GM18868 (cell line): ENCODE data around the gene FRMPD2.
"Not testable (repeated sequence)": the region's sequence is repeated elsewhere in the genome, so short reads cannot be mapped to it uniquely, and the experiment has no call there.

Experiments used
- ATAC-seq: cut with Tn5 transposase; IDR thresholded peaks from one replicate; pipeline ENCODE4 v1.9.1; 2021; ENCODE audit warnings: mild to moderate bottlenecking, moderate library complexity; ENCODE audit not compliant: unreplicated experiment

FRMPD2 gene

GRCh38 chr10:48251525-48252353, 22.8 kb downstream of the FRMPD2 start:
- no peak for ATAC-seq

DNA sequence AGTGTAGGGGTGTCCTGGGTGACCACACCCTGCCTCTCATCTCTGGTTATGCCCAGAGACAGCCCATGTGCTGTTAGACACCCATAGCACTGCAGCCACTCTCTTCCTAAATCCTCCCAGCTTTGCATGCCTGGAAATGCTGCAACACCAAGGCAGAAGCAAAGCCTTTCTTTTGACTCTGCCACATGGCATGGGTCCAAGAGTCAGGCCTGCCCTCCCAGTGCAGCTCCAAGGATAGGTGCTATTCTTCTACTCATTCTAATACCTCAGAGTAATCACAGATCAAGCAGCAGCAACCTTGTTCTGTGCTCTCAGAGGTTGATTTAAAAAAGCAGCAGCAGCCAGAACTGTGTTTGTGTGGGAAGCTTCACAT, 23.4 kb downstream of the FRMPD2 start:
- ATAC-seq = no peak

- ATAC-seq = no peak
These were observed 24.6 kb downstream of the FRMPD2 start for GRCh38 chr10:48249763-48250351.

- ATAC-seq = no peak
These were observed 25.3 kb downstream of the FRMPD2 start for GRCh38 chr10:48249004-48249762.

GRCh38 chr10:48248462-48248861, 26.0 kb downstream of the FRMPD2 start:
- no peak for ATAC-seq

DNA sequence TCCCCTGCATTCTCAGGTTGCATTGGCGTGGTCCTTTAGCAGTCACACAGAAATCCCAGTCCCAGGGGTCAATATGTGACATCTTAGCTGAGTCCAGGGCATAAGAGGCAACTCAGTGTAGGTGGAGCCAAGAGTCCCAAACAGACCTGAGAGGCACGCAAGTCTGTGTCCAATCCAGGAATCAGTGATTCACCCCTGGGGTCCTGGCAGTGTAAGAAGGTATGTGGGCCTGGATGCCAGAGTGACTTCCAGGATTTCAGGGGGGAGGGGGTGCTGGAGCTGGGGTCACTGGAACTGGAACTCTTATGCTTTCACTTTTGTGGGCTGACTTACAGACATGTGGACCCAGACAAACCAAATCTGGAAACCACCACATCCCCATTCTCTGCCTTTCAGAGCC, 26.8 kb downstream of the FRMPD2 start:
- no peak for ATAC-seq

GRCh38 chr10:48246501-48246900, 28.0 kb downstream of the FRMPD2 start:
- no peak for ATAC-seq

DNA sequence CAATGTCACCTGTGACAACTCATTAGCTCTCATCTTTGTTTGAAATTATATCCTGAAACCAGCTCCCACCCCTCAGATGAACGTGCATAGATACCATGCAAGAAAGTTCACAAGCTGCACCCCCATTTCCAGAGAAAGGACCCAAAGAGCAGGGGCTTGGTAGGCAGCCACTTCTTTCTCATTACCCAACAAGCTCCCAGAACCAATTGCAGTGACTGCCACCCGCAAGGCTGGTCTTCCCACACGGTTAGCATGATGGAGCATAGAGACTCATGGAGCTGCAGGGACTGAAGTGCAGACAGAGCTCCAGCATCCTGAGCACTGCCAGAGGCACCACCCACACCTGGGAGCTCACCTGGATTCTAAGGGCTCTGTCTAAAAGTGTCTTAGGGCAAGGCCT, 28.5 kb downstream of the FRMPD2 start:
- no peak for ATAC-seq

DNA sequence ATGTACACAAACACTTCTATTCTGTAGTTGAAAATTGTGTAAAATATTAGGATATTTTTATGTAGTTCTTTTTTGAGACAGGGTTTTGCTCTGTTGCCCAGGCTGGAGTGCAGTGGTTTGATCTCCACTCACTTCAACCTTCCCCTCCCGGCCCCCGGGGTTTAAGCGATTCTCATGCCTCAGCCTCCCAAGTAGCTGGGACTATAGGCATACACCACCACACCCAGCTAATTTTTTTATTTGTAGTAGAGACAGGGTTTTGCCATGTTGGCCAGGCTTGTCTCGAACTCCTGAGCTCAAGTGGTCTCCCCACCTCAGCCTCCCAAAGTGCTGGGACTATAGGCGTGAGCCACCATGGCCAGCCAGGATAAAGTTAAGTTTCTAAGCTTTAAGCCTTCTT, 30.6 kb downstream of the FRMPD2 start:
- not testable (repeated sequence) for ATAC-seq

DNA sequence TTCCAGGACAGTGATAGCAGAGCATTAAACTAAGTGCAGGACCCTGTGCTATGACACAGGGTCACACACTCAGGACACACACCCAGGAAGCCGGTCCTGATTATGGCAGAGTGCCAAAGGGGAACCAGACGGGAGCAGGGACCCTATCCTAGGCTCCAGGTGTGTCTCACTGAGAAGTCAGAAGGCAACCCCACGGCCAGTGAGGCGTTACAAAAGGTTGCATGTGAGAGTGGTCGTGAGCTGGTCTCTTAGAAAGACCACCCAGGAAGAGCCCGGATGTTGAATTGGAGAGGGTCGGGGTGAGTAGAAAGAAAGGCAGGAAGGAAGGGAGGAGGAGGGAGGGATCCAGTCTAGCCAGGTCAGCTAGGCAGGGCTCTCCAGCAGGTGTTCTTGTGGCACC, 31.0 kb downstream of the FRMPD2 start:
- no peak for ATAC-seq

DNA sequence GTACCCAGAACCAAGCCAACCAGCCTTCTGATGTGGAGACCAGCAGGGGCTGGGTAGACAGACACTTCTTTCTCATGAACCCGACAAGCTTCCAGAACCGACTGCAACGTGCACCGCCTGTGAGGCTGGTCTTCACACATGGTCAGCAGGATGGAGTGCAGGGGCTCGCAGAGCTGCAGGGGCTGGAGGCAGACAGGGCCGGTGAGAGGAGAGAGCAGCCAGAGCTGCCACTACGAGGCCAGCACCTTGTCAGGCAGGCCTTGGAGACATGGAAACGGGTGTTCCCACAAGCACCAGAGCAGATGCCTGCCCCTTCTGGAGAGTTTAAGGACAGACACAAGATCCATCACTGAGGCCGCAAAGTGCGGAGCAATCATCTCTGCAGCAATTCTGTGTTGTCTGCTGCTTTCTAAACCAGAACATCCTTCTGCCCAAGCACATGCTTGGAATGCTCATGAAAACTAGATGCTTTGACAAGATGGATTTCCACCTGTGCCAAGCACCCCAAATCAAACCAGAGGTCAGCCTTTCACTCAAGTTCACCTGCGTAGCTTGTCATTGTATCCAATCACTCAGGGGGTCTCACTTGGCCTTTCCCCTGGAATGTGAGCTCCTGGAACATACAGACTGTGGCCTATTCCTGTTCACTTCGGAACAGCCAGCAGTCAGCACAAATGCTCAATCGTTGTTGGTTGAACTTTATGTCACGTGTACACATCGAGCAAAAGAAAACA, 32.2 kb downstream of the FRMPD2 start:
- ATAC-seq = no peak

DNA sequence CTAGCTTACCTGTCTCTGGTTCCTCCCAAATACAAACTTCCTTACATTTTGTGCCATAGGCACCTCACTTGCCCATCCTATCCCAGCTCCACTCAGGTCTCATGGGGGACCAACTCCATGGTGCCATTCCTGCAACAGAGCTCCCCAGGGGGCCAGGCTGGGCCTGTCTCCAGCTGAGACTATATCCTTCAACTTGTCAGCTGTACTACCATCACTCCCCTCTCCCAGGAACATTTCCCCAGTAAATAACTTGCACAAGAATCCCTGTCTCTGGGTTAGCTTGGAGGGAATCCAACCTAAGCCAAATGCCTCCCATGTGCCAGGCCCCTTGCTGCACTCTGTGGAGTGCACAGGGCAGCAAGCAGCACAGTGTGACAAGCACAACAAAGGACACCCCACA, 33.2 kb downstream of the FRMPD2 start:
- ATAC-seq = no peak

DNA sequence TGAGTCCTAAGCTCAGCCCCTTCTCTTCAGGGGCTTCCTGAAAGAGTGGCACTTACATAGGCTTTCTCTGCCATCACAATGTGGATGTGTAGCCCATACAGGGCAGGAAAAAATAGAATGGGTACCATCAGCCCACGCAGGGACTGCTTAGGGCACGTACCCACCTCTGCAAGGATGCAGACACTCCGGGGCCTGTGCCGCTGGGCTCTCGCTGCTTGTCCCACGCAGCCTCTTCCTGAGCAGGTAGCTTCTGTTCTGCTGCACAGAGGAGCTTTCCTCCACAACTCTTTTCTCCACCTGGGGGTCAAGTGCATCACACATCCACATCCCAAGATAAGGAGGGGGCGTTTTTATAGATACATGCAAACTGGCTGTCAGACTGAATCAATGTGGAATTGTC, 34.3 kb downstream of the FRMPD2 start:
- no peak for ATAC-seq

- ATAC-seq = no peak
These were observed 34.9 kb downstream of the FRMPD2 start for GRCh38 chr10:48239618-48240017.

GRCh38 chr10:48238826-48239520, 35.5 kb downstream of the FRMPD2 start:
- ATAC-seq = no peak

DNA sequence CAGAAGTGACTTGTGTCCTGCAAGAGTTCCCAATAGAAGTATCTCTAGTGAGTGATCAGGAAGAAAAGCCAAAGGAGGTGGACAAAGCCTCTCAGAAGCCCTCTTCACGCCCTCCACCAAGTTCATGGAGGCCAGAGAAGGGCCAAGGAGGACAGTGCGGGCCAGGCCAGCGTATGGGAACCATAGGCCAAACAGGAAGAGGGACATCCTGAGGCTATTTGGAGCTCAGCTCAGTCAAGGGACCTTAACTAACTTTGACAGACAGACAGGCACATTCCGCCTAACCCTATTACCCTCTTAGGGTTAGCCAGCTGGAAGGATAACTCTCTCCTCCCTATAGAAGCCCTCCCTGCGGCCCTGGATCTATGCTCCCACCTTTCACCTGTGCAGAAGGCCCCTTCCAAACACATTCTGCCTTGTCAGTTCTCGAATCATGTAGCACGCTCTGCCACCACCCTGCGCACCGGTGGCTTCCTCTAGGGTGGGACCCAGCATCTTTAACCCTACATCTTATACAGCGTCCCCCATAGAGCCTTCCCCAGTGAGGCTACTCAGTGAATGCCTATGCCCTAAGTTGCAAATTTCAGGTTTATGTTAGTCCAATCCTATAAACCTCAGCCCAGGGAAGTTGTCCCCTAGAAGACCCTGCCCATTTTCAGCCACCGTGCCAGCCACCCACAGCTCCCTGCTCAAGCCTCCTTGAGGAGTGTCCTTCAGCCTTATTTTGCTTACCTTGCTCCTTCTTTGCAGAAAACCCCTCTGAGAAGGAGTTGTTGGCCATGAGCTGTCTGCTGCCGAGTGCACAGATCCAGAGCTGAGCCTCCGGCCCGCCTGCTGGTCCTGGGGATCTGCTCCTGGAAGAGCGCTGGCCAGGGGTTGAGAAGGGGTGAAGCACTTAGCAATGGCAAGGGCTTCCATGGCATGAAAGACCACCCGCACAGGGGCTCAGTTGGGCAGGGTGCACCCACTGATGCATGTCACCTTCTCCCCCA, 36.9 kb downstream of the FRMPD2 start:
- ATAC-seq = no peak

DNA sequence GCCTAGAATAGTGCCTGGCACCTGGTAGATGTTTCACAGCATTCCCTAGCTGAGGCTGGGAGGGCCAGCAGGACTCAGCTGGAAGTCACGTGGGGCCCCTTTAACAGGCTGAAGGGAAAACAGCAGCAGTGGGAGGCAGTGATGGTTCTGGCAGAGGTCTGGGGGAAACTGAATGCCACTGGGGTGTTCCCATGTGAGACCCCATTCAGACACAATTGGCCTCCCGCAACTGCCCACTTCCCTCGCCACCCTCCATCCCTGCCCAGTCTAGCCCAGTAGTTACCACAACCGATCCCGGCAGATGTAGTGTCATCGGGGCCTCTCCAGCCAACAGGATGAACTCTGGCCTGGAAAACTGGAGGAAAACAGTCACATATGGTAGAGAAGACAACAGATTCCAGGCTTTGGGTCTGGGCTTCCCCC, 38.3 kb downstream of the FRMPD2 start:
- no peak for ATAC-seq

- no peak for ATAC-seq
These were observed 39.0 kb downstream of the FRMPD2 start for GRCh38 chr10:48235501-48235900.

GRCh38 chr10:48234787-48235186, 39.7 kb downstream of the FRMPD2 start:
- ATAC-seq = no peak
